Adrenal gland (tissue), 5 donors: ENCODE results near the gene SLC35D1.

Source experiments
- POLR2A ChIP-seq, 2 donors: fragments of 450-650 bp; IDR thresholded peaks; one replicate each; pipeline ENCODE4 v1.6.1; 2017; ENCODE audit warnings: antibody characterized with exemption in 2 of 2, mild to moderate bottlenecking in 2 of 2, moderate library complexity in 1 of 2
- TF ChIP-seq, protein P1 (sequence below), 6 experiments: fragments of 450-650 bp in 4 of 6; fragments of 200-600 bp in 2 of 6; sonication (generic) in 1 of 6; IDR thresholded peaks; 1 replicate in 5 of 6; 2 replicates in 1 of 6; pipeline versions ENCODE4 v1.5.1 to v1.8.0; 2016 to 2021; ENCODE audit warnings: antibody characterized with exemption in 6 of 6, mild to moderate bottlenecking in 2 of 6, moderate library complexity in 1 of 6
- donor health status: DM: no; HTN: no; CAD: no.

DNA sequence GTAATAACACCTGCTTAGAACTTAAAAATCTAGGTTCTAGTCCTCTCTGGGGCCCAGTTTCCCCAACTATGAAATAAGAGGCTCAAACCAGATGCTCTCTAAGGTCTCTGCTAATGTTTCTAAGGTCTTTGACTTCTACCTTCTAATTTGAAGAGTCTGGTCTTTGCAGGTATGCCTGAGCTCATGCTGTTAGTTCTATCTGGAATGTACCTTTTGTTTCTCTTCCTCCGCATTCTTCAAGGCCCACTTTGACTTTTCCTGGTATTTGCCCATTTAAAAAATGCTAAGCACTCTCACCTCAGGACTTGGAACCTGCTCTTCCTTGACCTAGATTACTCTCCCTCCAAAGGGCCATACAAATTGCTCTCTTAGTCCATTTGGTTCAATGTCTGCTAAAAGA, 13.5 kb downstream of the SLC35D1 start:
- TF ChIP-seq POLR2A (IDR thresholded peaks at IDR 0.05): no peak
- TF ChIP-seq, protein P1, sequence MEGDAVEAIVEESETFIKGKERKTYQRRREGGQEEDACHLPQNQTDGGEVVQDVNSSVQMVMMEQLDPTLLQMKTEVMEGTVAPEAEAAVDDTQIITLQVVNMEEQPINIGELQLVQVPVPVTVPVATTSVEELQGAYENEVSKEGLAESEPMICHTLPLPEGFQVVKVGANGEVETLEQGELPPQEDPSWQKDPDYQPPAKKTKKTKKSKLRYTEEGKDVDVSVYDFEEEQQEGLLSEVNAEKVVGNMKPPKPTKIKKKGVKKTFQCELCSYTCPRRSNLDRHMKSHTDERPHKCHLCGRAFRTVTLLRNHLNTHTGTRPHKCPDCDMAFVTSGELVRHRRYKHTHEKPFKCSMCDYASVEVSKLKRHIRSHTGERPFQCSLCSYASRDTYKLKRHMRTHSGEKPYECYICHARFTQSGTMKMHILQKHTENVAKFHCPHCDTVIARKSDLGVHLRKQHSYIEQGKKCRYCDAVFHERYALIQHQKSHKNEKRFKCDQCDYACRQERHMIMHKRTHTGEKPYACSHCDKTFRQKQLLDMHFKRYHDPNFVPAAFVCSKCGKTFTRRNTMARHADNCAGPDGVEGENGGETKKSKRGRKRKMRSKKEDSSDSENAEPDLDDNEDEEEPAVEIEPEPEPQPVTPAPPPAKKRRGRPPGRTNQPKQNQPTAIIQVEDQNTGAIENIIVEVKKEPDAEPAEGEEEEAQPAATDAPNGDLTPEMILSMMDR (IDR thresholded peaks at IDR 0.05): no peak
